K562 (cell line): ENCODE results near the gene ADAM23. TPM values are rescaled to one million over a fixed set of nuclear protein-coding genes. Genes with fewer than 3 reads are reported as not detected.

Experiments used
- ATAC-seq: fragments of 200-7000 bp; cut with Tn5 transposase; 3 replicates; pipeline ENCODE4 v1.9.1; 2020; ENCODE audit warnings: moderate library complexity
- BruUV-seq: library from RNA; stranded (reverse); fragments of 400-500 nt; replicated peaks from 2 replicates; lab custom pipeline; 2021; lab: Mats Ljungman, UMichigan
- CTCF ChIA-PET: fragments of 300-600 bp; formaldehyde crosslinking; extraction: SDS; loops from one replicate; lab custom pipeline; 2021; ENCODE audit warnings: low intra/inter-chr PET ratio; lab: Yijun Ruan, JAX
- POLR2A ChIA-PET: fragments of 300-600, 350-650 bp; sonication (Branson Sonifier 250); formaldehyde crosslinking; extraction: SDS; loops from one replicate; lab custom pipeline; 2021; ENCODE audit warnings: antibody characterized with exemption, inconsistent platforms; lab: Yijun Ruan, JAX
- DNase-seq, 4 experiments: peaks; one replicate each; pipeline versions ENCODE4 v3.0.0 to v3.0.0-alpha.2; 2011 to 2018; ENCODE audit warnings: low spot score in 3 of 4, mixed read lengths in 3 of 4; ENCODE audit errors: extremely low read depth in 1 of 4
- FAIRE-seq: peaks from 2 replicates; lab custom pipeline; 2011; peaks lifted over from hg19 to GRCh38; lab: Jason Lieb, UNC
- H2AFZ ChIP-seq: 2 replicates; pipeline ENCODE4 v1.6.0; 2011; ENCODE audit warnings: low read depth, low read length, control low read depth, inconsistent platforms
- H3K27ac ChIP-seq: fragments of 200-600 bp; 3 replicates; pipeline ENCODE4 v1.8.0; 2011; ENCODE audit warnings: low read depth, mild to moderate bottlenecking, control low read depth, inconsistent platforms, low read length, moderate library complexity, mixed read lengths; ENCODE audit errors: extremely low read depth
- H3K27me3 ChIP-seq, 2 experiments: fragments of 300-600 bp in 1 of 2; 2 replicates in 1 of 2; 3 replicates in 1 of 2; pipeline versions ENCODE4 v1.6.0 to v1.8.0; 2011; ENCODE audit warnings: inconsistent platforms in 2 of 2, low read length in 2 of 2, mild to moderate bottlenecking in 1 of 2, mixed read lengths in 1 of 2, moderate library complexity in 1 of 2; ENCODE audit not compliant: control insufficient read depth in 2 of 2, insufficient read depth in 2 of 2
- H3K36me3 ChIP-seq: fragments of 300-600 bp; 3 replicates; pipeline ENCODE4 v1.8.0; 2011; ENCODE audit warnings: mild to moderate bottlenecking, low read length, inconsistent platforms; ENCODE audit not compliant: control insufficient read depth, insufficient read depth
- H3K4me1 ChIP-seq, 2 experiments: fragments of 200-600 bp in 1 of 2; replicated peaks in 1 of 2; 2 replicates in 1 of 2; 3 replicates in 1 of 2; pipeline versions ENCODE4 v1.5.1 to v1.8.0; 2011; ENCODE audit warnings: inconsistent platforms in 2 of 2, low read length in 2 of 2, mild to moderate bottlenecking in 1 of 2, mixed read lengths in 1 of 2, moderate library complexity in 1 of 2; ENCODE audit not compliant: control insufficient read depth in 2 of 2, insufficient read depth in 2 of 2
- H3K4me2 ChIP-seq: 2 replicates; pipeline ENCODE4 v1.6.1; 2011; ENCODE audit warnings: low read length, control low read depth, inconsistent platforms, mixed read lengths; ENCODE audit not compliant: insufficient read depth
- H3K4me3 ChIP-seq: fragments of 200-600 bp; sonication (generic), shearing (Covaris generic); 2 replicates; pipeline ENCODE4 v1.5.1; 2016; ENCODE audit warnings: control low read depth, inconsistent platforms
- H3K79me2 ChIP-seq: fragments of 200-600 bp; 3 replicates; pipeline ENCODE4 v1.8.0; 2011; ENCODE audit warnings: low read length, inconsistent platforms; ENCODE audit not compliant: control insufficient read depth, insufficient read depth
- H3K9ac ChIP-seq, 2 experiments: 2 replicates each; pipeline versions ENCODE4 v1.6.0 to v1.6.1; 2011; ENCODE audit warnings: low read depth in 2 of 2, low read length in 2 of 2, control low read depth in 1 of 2, inconsistent platforms in 1 of 2, mild to moderate bottlenecking in 1 of 2, mixed read lengths in 1 of 2; ENCODE audit not compliant: insufficient read depth in 1 of 2
- H3K9me1 ChIP-seq: one replicate; pipeline ENCODE4 v1.6.0; 2011; ENCODE audit warnings: inconsistent platforms, mild to moderate bottlenecking, low read length, moderate library complexity; ENCODE audit not compliant: control insufficient read depth, insufficient read depth
- H3K9me3 ChIP-seq: replicated peaks from 2 replicates; pipeline ENCODE4 v1.5.1; 2011; ENCODE audit warnings: low read depth, low read length, inconsistent platforms; ENCODE audit not compliant: control insufficient read depth, insufficient read depth
- H4K20me1 ChIP-seq: replicated peaks from 2 replicates; pipeline ENCODE4 v1.6.1; 2011; ENCODE audit warnings: low read length, inconsistent platforms, mixed read lengths; ENCODE audit not compliant: control insufficient read depth, insufficient read depth
- E2F5 ChIP-seq: sonication (generic); formaldehyde crosslinking; IDR thresholded peaks from 2 replicates; pipeline ENCODE4 v1.8.0; 2022; ENCODE audit warnings: mild to moderate bottlenecking, missing genetic modification reagents
- WGBS: fragments of 100-300 bp; shearing (Covaris generic); methylation state at CpG from one replicate; pipeline ENCODE4 v1.1.6; 2016; ENCODE audit warnings: low coverage, mixed read lengths; ENCODE audit not compliant: insufficient coverage; ENCODE audit errors: missing lambda C conversion rate; 5-methylcytosine and 5-hydroxymethylcytosine counted together
- in situ Hi-C: fragments of 300-500 bp; cut with MboI; formaldehyde crosslinking; loops from 4 replicates; pipeline ENCODE4 v1.15.0; 2018; ENCODE audit warnings: inconsistent platforms, mixed read lengths
- intact Hi-C: fragments of 100-400 bp; cut with micrococcal nuclease; formaldehyde crosslinking; loops from 2 replicates; pipeline ENCODE4 v1.14.2; 2022
- polyA plus RNA-seq, 8 experiments: library from polyadenylated mRNA; depleted of rRNA in 4 of 8; stranded (reverse) in 5 of 8; unstranded in 3 of 8; fragments of >200 nt; fragmentation: Nextera tagmentation in 2 of 8; fragmentation: Illumina TruSeq in 1 of 8; extraction: Ambion mirVana in 2 of 8; extraction: Trizol in 1 of 8; gene quantifications; 2 replicates each; pipeline versions ENCODE4 v1.2.1 to v1.2.3, GENCODE V29; 2011 to 2014; ENCODE audit warnings: inconsistent platforms in 1 of 8, missing spikeins in 1 of 8
- total RNA-seq, 7 experiments: library from RNA; depleted of rRNA in 6 of 7; stranded (reverse); fragments of >200 nt in 6 of 7; fragmentation: Illumina TruSeq in 2 of 7; extraction: Trizol in 2 of 7; gene quantifications; 2 replicates each; pipeline versions ENCODE4 v1.2.1 to v1.2.3, GENCODE V29; 2011 to 2021; ENCODE audit warnings: low replicate concordance in 1 of 7

ADAM23 gene
- total and polyA plus RNA-seq, 9 of the 15 experiments (the other 6 are each of a cell fraction or from before 2014, with no cell fraction given), result 0.02 TPM; not detected in 8

DNA sequence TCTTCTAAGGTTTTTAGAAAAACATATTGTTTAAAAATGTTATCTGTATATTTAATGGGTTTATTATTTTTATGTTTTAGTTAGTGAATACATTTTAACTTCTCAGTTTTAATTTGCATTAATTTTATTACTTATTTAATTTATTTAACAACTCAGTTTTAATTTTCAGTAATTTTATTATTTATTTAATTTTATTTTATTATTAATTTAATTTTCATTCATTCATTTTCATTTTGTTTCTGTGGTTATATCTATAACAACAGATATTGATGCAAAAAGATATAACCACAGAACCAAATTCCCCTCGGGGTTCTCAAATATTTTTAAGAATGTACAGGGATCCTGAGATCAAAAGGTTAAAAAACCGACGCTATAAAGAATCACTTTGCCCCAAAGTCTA, 221.9 kb downstream of the ADAM23 start:
- intact Hi-C loops, result no loop called here
- no peaks in the 10 kb centered on the region for H3K4me1 ChIP-seq
- BruUV-seq, result no TSS peak
- H3K27ac ChIP-seq, result no peak overlapping the region
- ChIA-PET POLR2A (interaction anchor here (0.8 kb wide), 1 partner anchor 11 kb away, joined by 3 read pairs; no protein-coding TSS in a partner anchor), CTCF (no interaction called here)
- no peak for TF ChIP-seq E2F5 (CRISPR knock-in tag)
- no peak overlapping the region for H2AFZ ChIP-seq
- WGBS, result 0% methylated on average over 3 of the region's 3 CpGs
- H3K9ac ChIP-seq, result no peak overlapping the region
- no peaks in the 10 kb centered on the region for H3K9me1 ChIP-seq
- H3K36me3 ChIP-seq, result no peaks in the 10 kb centered on the region
- H3K79me2 ChIP-seq, result no peaks in the 10 kb centered on the region
- no peaks in the 10 kb centered on the region for H3K9me3 ChIP-seq
- ATAC-seq, result no peak
- no peak overlapping the region for H3K4me3 ChIP-seq
- DNase-seq, result no peak
- no peaks in the 10 kb centered on the region for H4K20me1 ChIP-seq
- no peak overlapping the region for H3K4me2 ChIP-seq
- no peaks in the 10 kb centered on the region for H3K27me3 ChIP-seq
- in situ Hi-C loops, result no loop called here
- no peak for FAIRE-seq

Other genes starting within 250 kb of the ADAM23 start
- 0.04 TPM in 1 of 2 replicates, not detected in the other for gene ZDBF2, start 168.9 kb upstream of the ADAM23 start, total RNA-seq (2014; rRNA removed)
- gene ZDBF2, start 168.9 kb upstream of the ADAM23 start, total RNA-seq (2014; rRNA removed; fragmentation: Illumina TruSeq; extraction: Trizol), result 0.04 and 0.19 TPM in 2 replicates
- 0.04 TPM in 2 replicates for gene ZDBF2, start 168.9 kb upstream of the ADAM23 start, total RNA-seq (2015; rRNA removed; fragmentation: Illumina TruSeq; extraction: Trizol)
- 0.04 TPM in 2 replicates for gene ZDBF2, start 168.9 kb upstream of the ADAM23 start, total RNA-seq (2021)
- 0.03 TPM in 2 replicates for gene ZDBF2, start 168.9 kb upstream of the ADAM23 start, polyA plus RNA-seq (2011; rRNA removed)
- gene ZDBF2, start 168.9 kb upstream of the ADAM23 start, polyA plus RNA-seq (2014; fragmentation: Illumina TruSeq; extraction: Trizol), result 0.01 TPM in 2 replicates
- not detected for gene ZDBF2, start 168.9 kb upstream of the ADAM23 start, polyA plus RNA-seq (2014; fragmentation: Nextera tagmentation; extraction: Ambion mirVana)
- 0.03 TPM in 1 of 2 replicates, not detected in the other for gene ZDBF2, start 168.9 kb upstream of the ADAM23 start, polyA plus RNA-seq (2014; rRNA removed)
- not detected in 2 replicates for gene FAM237A, start 199.0 kb downstream of the ADAM23 start, total RNA-seq (2014; rRNA removed)
- gene FAM237A, start 199.0 kb downstream of the ADAM23 start, total RNA-seq (2014; rRNA removed; fragmentation: Illumina TruSeq; extraction: Trizol), result not detected in 2 replicates
- not detected in 2 replicates for gene FAM237A, start 199.0 kb downstream of the ADAM23 start, total RNA-seq (2015; rRNA removed; fragmentation: Illumina TruSeq; extraction: Trizol)
- not detected in 2 replicates for gene FAM237A, start 199.0 kb downstream of the ADAM23 start, total RNA-seq (2021)
- not detected in 2 replicates for gene FAM237A, start 199.0 kb downstream of the ADAM23 start, polyA plus RNA-seq (2011; rRNA removed)
- gene FAM237A, start 199.0 kb downstream of the ADAM23 start, polyA plus RNA-seq (2014; fragmentation: Illumina TruSeq; extraction: Trizol), result not detected in 2 replicates
- not detected for gene FAM237A, start 199.0 kb downstream of the ADAM23 start, polyA plus RNA-seq (2014; fragmentation: Nextera tagmentation; extraction: Ambion mirVana)
- gene FAM237A, start 199.0 kb downstream of the ADAM23 start, polyA plus RNA-seq (2014; rRNA removed), result not detected in 2 replicates